Osteoblast (primary cell): ENCODE data around the gene IMPA2. TPM values are rescaled to one million over a fixed set of nuclear protein-coding genes. Genes with fewer than 3 reads are reported as not detected.

Source experiments
- DNase-seq: peaks from one replicate; pipeline ENCODE4 v3.0.0; 2011; ENCODE audit warnings: low spot score, mixed read lengths; ENCODE audit not compliant: insufficient read length; ENCODE audit errors: missing footprints
- H2AFZ ChIP-seq: 2 replicates; pipeline ENCODE4 v1.6.0; 2011; ENCODE audit warnings: mild to moderate bottlenecking, low read length
- H3K27ac ChIP-seq: 2 replicates; pipeline ENCODE4 v1.5.1; 2011; ENCODE audit warnings: mild to moderate bottlenecking, low read depth, low read length, moderate library complexity
- H3K27me3 ChIP-seq: 2 replicates; pipeline ENCODE4 v1.6.0; 2012; ENCODE audit warnings: mild to moderate bottlenecking, control low read depth, inconsistent platforms, low read length, moderate library complexity; ENCODE audit not compliant: insufficient read depth
- H3K36me3 ChIP-seq: 2 replicates; pipeline ENCODE4 v1.5.1; 2011; ENCODE audit warnings: mild to moderate bottlenecking, low read length, control low read depth, moderate library complexity; ENCODE audit not compliant: insufficient read depth
- H3K4me1 ChIP-seq: 2 replicates; pipeline ENCODE4 v1.5.1; 2011; ENCODE audit warnings: mild to moderate bottlenecking, low read length, control low read depth, moderate library complexity; ENCODE audit not compliant: insufficient read depth
- H3K4me2 ChIP-seq: 2 replicates; pipeline ENCODE4 v1.6.0; 2011; ENCODE audit warnings: mild to moderate bottlenecking, low read length; ENCODE audit not compliant: insufficient read depth
- H3K4me3 ChIP-seq: fragments of 200-600 bp; sonication (generic); 3 replicates; pipeline ENCODE4 v1.5.1; 2012; ENCODE audit warnings: mild to moderate bottlenecking, low read length, inconsistent platforms; ENCODE audit not compliant: insufficient read depth
- H3K79me2 ChIP-seq: 2 replicates; pipeline ENCODE4 v1.6.0; 2012; ENCODE audit warnings: mild to moderate bottlenecking, low read length, control low read depth, inconsistent platforms; ENCODE audit not compliant: insufficient read depth
- H3K9me3 ChIP-seq: 2 replicates; pipeline ENCODE4 v1.5.1; 2011; ENCODE audit warnings: low read depth, low read length, control low read depth
- H4K20me1 ChIP-seq: 2 replicates; pipeline ENCODE4 v1.6.0; 2012; ENCODE audit warnings: mild to moderate bottlenecking, low read length, control low read depth; ENCODE audit not compliant: insufficient read depth
- CTCF ChIP-seq: IDR thresholded peaks from 2 replicates; pipeline ENCODE4 v1.5.1; 2011; ENCODE audit warnings: mild to moderate bottlenecking, low read depth, low read length, moderate library complexity; ENCODE audit errors: extremely low read depth
- total RNA-seq: library from RNA; depleted of rRNA; stranded (reverse); fragments of >200 nt; gene quantifications from 2 replicates; pipeline ENCODE4 v1.2.3, GENCODE V29; 2012

The IMPA2 gene
- total RNA-seq, 1 donor: 11.2 TPM

DNA sequence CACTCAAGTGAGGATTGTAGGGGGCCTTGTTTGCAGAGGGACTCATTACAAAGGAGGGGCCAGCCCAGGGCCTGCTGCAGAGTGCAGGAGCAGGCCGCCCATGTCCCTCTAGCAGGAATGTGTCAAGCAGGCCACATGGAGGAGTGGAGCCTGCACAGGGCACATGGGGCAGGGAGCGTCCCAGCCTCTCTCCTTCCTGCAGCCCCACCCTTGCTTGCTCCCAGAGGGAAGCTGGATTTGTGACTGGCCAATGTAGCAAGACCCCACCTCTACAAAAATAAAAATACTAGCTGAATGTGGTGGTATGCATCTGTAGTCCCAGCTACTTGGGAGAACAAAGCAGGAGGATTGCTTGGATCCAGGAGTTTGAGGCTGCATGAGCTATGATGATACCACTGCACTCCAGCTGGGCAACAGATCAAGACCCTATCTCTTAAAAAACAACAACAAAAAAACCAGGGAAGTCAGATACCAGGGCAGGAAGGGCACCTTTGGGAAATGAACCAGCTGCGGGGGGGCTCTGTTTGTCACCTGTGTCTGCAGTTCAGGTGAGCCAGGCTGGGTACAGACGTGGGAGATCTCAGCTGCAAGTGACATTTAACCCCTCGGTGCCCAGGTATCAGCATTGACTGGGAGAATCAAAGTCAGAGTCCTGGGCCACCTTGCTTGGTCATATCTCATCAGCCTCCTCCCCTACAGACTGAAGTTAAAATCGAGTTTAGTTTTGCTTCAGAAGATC is 27.7 kb downstream of the IMPA2 start:
- no peaks in the 10 kb centered on the region for H3K79me2 ChIP-seq
- H3K27ac ChIP-seq: no peak overlapping the region
- TF ChIP-seq CTCF: no peak
- no peaks in the 10 kb centered on the region for H3K9me3 ChIP-seq
- H3K4me2 ChIP-seq: no peak overlapping the region
- peaks cover 26% of the 10 kb centered on the region for H3K4me1 ChIP-seq
- no peaks in the 10 kb centered on the region for H3K36me3 ChIP-seq
- H3K27me3 ChIP-seq: no peaks in the 10 kb centered on the region
- no peak overlapping the region for H2AFZ ChIP-seq
- no peak overlapping the region for H3K4me3 ChIP-seq
- DNase-seq: no peak
- no peaks in the 10 kb centered on the region for H4K20me1 ChIP-seq

DNA sequence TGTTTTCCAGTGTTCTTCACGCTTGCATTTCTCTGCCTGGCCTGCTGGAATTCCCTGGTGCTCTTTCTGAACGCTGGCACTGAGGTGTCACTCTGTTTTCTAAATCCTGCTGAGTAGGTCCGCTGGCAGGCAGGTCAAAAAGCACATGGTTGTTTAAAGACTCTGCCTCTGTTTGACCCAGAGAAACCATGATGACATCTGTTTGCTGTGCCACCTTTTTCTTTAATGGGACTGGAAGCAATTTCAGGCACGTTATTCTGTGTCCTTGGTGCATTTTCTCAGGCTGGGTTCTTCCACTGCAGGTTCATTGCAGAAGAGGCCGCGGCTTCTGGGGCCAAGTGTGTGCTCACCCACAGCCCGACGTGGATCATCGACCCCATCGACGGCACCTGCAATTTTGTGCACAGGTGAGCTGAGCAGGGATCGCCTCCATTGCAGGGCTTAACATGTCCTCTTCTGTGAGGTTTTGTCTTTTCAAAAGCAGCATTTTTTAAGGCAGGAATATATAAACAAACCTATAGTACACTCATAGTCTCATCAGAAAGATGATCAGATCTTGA is 28.4 kb downstream of the IMPA2 start:
- TF ChIP-seq CTCF: no peak
- no peaks in the 10 kb centered on the region for H3K9me3 ChIP-seq
- H3K4me2 ChIP-seq: no peak overlapping the region
- peaks cover 29% of the 10 kb centered on the region for H3K4me1 ChIP-seq
- H3K4me3 ChIP-seq: no peak overlapping the region
- no peak for DNase-seq
- no peaks in the 10 kb centered on the region for H3K79me2 ChIP-seq
- no peaks in the 10 kb centered on the region for H3K27me3 ChIP-seq
- no peak overlapping the region for H2AFZ ChIP-seq
- H3K36me3 ChIP-seq: no peaks in the 10 kb centered on the region
- no peak overlapping the region for H3K27ac ChIP-seq
- no peaks in the 10 kb centered on the region for H4K20me1 ChIP-seq

DNA sequence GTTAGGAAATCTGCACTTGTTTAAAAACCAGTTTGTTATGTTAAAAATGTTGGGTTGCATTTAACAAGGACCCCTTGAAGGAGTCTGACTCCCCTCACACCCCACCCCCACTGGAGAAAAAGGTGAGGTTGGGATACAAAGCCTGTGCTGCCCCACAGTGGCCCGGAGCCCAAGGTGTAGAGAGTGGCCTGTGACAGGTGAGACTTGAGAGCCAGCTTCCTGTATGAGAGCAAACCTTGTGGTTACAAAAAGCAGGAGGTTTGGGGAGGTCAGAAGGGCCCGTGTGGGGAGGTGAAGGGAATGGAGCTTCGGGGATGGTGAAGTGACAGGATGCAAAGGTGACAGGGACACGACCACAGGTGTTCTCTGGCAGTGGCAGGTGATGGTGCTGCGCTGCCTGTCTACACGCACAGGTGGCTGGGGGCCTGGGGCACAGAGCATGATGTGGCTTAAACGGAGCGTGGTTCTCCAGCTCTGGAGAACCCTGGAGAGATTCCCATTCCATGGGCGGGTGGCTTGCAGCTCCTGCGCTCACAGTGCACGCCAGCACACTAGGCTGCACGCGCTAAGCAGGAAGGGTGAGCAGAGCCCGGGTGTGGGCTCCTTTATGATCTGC is 29.0 kb downstream of the IMPA2 start:
- H4K20me1 ChIP-seq: no peaks in the 10 kb centered on the region
- H3K9me3 ChIP-seq: no peaks in the 10 kb centered on the region
- TF ChIP-seq CTCF: no peak
- H3K4me1 ChIP-seq: peaks cover 36% of the 10 kb centered on the region
- no peak overlapping the region for H3K27ac ChIP-seq
- no peaks in the 10 kb centered on the region for H3K79me2 ChIP-seq
- H3K4me2 ChIP-seq: no peak overlapping the region
- H3K27me3 ChIP-seq: no peaks in the 10 kb centered on the region
- H3K36me3 ChIP-seq: no peaks in the 10 kb centered on the region
- H2AFZ ChIP-seq: no peak overlapping the region
- H3K4me3 ChIP-seq: no peak overlapping the region
- no peak for DNase-seq
